ENCODE measurements around the gene BCAP31. TPM values are rescaled to one million over a fixed set of nuclear protein-coding genes. Genes with fewer than 3 reads are reported as not detected.
"Not testable (repeated sequence)": the region's sequence is repeated elsewhere in the genome, so short reads cannot be mapped to it uniquely, and the experiment has no call there.

BCAP31 gene
- total RNA-seq, 1 experiment from 2014 or later: 235 TPM

GRCh38 chrX:153696538-153696937, 27.6 kb downstream of the BCAP31 start:
- BruUV-seq (replicated peaks); intact Hi-C loops (cut with micrococcal nuclease; ENCODE audit: unreplicated experiment); H3K4me3 ChIP-seq (ENCODE audit: low read depth, low read length, poor library complexity, severe bottlenecking); H3K27ac ChIP-seq (ENCODE audit: low read depth, low read length, poor library complexity, severe bottlenecking); POLR2A ChIA-PET (ENCODE audit: low non-redundant PET); H3K27me3 ChIP-seq (replicated peaks; ENCODE audit: insufficient read depth, low read depth, low read length, poor library complexity); H3K9me3 ChIP-seq (ENCODE audit: low read depth, low read length, poor library complexity, severe bottlenecking); DNase-seq (ENCODE audit: low spot score); H3K36me3 ChIP-seq (ENCODE audit: insufficient read depth, low read length, poor library complexity, severe bottlenecking); H3K4me1 ChIP-seq (ENCODE audit: insufficient read depth, low read length, poor library complexity, severe bottlenecking); CTCF ChIA-PET: not testable (repeated sequence)

GRCh38 chrX:153696100-153696499, 28.1 kb downstream of the BCAP31 start:
- ChIA-PET CTCF (interaction anchor here (0.6 kb wide), 1 partner anchor 27 kb away, joined by 3 read pairs; no protein-coding TSS in a partner anchor), POLR2A (ENCODE audit: low non-redundant PET) (no interaction called here)
- Histone ChIP-seq H3K9me3 (ENCODE audit: low read depth, low read length, poor library complexity, severe bottlenecking) (no peaks in the 10 kb centered on the region), H3K4me3 (ENCODE audit: low read depth, low read length, poor library complexity, severe bottlenecking) (no peak overlapping the region), H3K27ac (ENCODE audit: low read depth, low read length, poor library complexity, severe bottlenecking) (no peak overlapping the region), H3K4me1 (ENCODE audit: insufficient read depth, low read length, poor library complexity, severe bottlenecking) (no peaks in the 10 kb centered on the region), H3K36me3 (ENCODE audit: insufficient read depth, low read length, poor library complexity, severe bottlenecking) (no peaks in the 10 kb centered on the region), H3K27me3 (replicated peaks; ENCODE audit: insufficient read depth, low read depth, low read length, poor library complexity) (no peaks in the 10 kb centered on the region)
- intact Hi-C loops (cut with micrococcal nuclease; ENCODE audit: unreplicated experiment): no loop called here
- no TSS peak for BruUV-seq (replicated peaks)
- no peak for TF ChIP-seq CTCF (conservative IDR thresholded peaks at IDR 0.05; ENCODE audit: low read depth, low read length)
- TF ChIP-seq EZH2 (IDR thresholded peaks at IDR 0.05; ENCODE audit: borderline replicate concordance, low read depth, low read length, poor library complexity, severe bottlenecking): no peak
- DNase-seq (ENCODE audit: low spot score): no peak

- BruUV-seq (replicated peaks): no TSS peak
These were observed 29.4 kb downstream of the BCAP31 start for GRCh38 chrX:153694687-153695270.

GRCh38 chrX:153694256-153694655, 29.9 kb downstream of the BCAP31 start:
- intact Hi-C loops (cut with micrococcal nuclease; ENCODE audit: unreplicated experiment); H3K27me3 ChIP-seq (replicated peaks; ENCODE audit: insufficient read depth, low read depth, low read length, poor library complexity); BruUV-seq (replicated peaks); H3K4me1 ChIP-seq (ENCODE audit: insufficient read depth, low read length, poor library complexity, severe bottlenecking); H3K4me3 ChIP-seq (ENCODE audit: low read depth, low read length, poor library complexity, severe bottlenecking); H3K36me3 ChIP-seq (ENCODE audit: insufficient read depth, low read length, poor library complexity, severe bottlenecking); H3K9me3 ChIP-seq (ENCODE audit: low read depth, low read length, poor library complexity, severe bottlenecking); H3K27ac ChIP-seq (ENCODE audit: low read depth, low read length, poor library complexity, severe bottlenecking); CTCF ChIA-PET; POLR2A ChIA-PET (ENCODE audit: low non-redundant PET); DNase-seq (ENCODE audit: low spot score): not testable (repeated sequence)

More at GRCh38 chrX:153694687-153695270, 29.4 kb downstream of the BCAP31 start:
- no peak for TF ChIP-seq EZH2 (IDR thresholded peaks at IDR 0.05; ENCODE audit: borderline replicate concordance, low read depth, low read length, poor library complexity, severe bottlenecking)
- no peak for TF ChIP-seq CTCF (conservative IDR thresholded peaks at IDR 0.05; ENCODE audit: low read depth, low read length)
- Histone ChIP-seq H3K36me3 (ENCODE audit: insufficient read depth, low read length, poor library complexity, severe bottlenecking) (no peaks in the 10 kb centered on the region), H3K27me3 (replicated peaks; ENCODE audit: insufficient read depth, low read depth, low read length, poor library complexity) (no peaks in the 10 kb centered on the region), H3K4me3 (ENCODE audit: low read depth, low read length, poor library complexity, severe bottlenecking) (no peak overlapping the region), H3K27ac (ENCODE audit: low read depth, low read length, poor library complexity, severe bottlenecking) (no peak overlapping the region), H3K4me1 (ENCODE audit: insufficient read depth, low read length, poor library complexity, severe bottlenecking) (no peaks in the 10 kb centered on the region), H3K9me3 (ENCODE audit: low read depth, low read length, poor library complexity, severe bottlenecking) (no peaks in the 10 kb centered on the region)
- intact Hi-C loops (cut with micrococcal nuclease; ENCODE audit: unreplicated experiment): no loop called here
- POLR2A ChIA-PET (ENCODE audit: low non-redundant PET): no interaction called here
- no peak for DNase-seq (ENCODE audit: low spot score)
- CTCF ChIA-PET: no interaction called here
